Stimulated activated CD8-positive, alpha-beta memory T cell treated with anti-CD3 and anti-CD28 coated beads, Interleukin-7, amount 100 ng/mL, for 24 hours (primary cell): ENCODE results near the gene NRXN3.
"Not testable (repeated sequence)": the region's sequence is repeated elsewhere in the genome, so short reads cannot be mapped to it uniquely, and the experiment has no call there.

Source experiments
- DNase-seq: peaks from one replicate; pipeline ENCODE4 v3.0.0-alpha.2; 2020; ENCODE audit warnings: low read depth

Gene NRXN3

DNA sequence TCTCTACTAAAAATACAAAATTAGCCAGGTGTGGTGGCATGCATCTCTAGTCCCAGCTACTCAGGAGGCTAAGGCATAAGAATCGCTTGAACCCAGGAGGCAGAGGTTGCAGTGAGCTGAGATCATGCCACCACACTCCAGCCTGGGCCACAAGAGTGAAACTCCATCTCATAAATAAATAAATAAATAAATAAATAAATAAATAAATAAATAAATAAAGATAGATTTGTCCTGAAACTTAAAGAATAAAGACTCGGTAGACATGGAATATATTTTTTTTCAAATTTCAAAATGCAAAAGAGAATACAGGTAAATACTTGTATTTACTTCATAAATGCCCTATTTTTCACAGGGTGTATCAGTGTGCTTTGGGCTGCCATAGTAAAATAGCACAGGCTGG lies 317.4 kb downstream of the NRXN3 start:
- DNase-seq = not testable (repeated sequence)

DNA sequence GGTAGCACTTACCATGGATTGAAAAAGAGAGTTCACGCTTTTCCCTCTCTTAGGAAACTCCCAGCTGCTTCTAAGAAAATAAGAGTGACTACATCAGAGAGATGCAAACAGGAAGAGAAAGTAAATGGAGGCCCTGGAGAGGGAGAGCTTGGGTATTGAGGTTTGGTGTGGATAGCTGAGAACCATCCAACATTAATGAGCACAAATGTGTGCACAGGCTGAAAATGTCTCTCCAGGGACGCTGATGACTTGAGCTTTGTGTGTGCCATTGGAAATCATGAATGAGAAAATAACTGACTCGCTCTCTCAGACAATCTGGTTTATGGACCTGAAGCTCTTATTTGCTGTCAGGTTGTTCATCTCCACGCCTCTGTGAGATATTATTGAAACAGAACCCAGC lies 318.8 kb downstream of the NRXN3 start:
- DNase-seq = no peak

- no peak for DNase-seq
Measured at GRCh38 chr14:78491048-78491447, 320.9 kb downstream of the NRXN3 start.

DNA sequence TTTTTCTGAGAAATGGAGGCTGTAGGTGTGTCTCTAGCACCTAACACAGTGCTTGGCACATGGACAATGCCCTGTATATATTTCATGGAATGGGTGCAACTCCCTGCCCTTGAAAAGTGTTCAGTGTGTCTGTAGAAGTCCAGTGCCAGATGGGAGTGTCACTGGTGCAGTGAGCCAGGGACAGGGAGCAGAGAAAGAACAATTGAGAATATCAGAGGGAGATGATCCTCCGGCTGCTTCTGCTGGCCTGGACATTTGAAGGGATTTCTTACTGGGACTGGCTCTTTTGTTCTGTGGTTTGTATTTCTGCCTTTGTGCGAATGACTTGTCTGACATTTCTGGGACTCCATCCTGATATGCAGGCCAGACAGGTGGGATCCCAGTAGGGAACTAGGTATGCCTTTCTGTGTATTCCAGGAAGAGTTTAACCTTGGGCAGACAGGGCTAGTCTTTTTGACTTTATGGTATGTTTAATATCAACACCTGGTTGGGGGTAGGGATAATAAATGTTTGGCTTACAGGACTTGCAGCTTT lies 328.0 kb downstream of the NRXN3 start:
- DNase-seq = no peak

- DNase-seq = no peak
Measured at GRCh38 chr14:78501909-78502308, 331.7 kb downstream of the NRXN3 start.

DNA sequence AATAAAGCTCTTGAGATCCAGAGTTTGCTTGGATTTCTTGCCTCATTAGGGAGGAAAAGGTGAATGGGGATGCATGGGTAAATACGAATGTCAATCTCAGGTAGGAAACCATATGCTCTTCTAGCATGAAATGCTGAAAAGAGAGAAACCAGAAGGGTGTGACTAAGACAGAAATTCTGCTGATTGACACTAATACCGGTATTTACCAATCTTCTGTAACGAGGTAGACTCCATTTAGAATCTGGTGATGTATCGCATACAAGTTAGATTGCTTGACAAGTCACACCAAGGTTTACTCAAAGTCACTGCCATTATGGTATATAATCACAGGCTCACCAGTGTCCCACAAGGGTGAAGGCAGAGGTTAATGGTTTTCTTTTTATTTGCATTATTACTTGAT lies 337.9 kb downstream of the NRXN3 start:
- no peak for DNase-seq

DNA sequence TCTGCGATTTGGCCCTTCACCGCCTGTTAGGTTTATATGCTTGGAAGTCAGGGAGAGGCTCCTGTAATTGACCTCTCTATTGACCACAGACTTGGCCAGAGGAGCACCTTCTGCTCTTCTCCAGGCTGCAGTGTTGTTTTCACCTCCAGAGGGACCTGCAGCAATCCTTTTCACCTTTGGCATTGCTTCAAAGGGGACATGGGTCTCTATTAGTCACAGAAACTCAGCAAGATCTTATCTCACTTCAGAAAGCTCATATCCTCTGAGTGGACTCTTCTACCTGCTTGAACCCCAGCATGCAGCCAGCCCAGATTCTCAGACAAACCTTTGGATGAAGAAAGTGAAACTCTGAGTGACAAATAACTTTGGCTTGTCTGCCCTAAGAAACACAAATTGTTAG lies 339.3 kb downstream of the NRXN3 start:
- no peak for DNase-seq

DNA sequence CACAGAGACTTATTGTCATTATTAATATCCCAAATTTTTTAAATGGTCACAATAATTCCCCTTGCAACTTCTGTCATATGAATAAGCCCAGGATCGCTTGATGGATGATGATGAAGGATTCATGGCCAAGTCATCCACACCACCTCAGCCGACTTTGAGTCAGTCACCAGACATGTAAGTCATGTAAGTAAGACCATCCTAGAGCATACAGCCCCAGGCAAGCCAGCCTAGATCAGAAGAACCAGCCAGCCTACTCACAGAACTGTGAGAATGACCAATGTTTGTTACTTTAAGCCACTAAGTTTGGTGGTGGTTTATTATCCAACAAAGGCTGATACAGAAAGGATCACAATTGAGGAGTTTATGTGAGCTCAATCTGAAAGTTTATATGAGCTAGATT lies 341.8 kb downstream of the NRXN3 start:
- DNase-seq = no peak

DNA sequence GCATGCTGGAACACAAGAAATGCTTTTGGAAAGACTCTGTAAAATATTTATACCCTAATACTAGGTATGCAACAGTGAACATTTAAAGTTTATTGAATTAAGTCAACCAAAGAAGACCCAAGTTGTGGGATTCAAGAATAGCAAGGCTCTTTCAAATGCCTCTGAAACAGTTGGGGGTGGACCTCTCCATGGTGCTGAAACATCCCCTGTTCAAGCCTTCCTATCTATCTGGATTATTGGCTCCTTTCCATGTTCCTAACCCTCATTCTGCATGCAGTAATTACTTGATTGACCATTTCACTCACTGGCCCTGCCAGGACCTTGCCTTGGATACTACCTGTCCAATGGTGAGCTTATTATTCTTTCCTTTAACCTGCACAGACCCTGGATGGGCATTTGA lies 349.7 kb downstream of the NRXN3 start:
- no peak for DNase-seq

DNA sequence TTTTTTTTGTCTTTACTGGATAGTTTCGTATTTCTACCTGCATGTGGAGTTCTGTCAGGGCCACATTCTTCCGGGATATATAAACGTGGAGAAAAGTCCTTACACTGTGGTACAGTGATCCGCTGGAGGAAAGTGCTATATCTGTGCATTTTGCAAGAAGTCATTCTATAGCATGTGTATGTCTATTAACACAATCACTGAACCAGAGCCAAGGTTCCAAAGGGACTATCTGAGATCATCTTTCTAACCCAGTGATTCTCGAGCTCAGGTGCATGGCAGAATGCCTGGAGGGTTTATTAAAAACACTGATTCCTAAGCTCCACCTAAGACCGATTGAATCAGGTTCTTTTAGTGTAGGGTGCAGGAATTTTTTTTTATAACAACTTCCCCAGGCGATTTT lies 354.0 kb downstream of the NRXN3 start:
- no peak for DNase-seq

GRCh38 chr14:78524766-78525165 lies 354.6 kb downstream of the NRXN3 start:
- DNase-seq = no peak

DNA sequence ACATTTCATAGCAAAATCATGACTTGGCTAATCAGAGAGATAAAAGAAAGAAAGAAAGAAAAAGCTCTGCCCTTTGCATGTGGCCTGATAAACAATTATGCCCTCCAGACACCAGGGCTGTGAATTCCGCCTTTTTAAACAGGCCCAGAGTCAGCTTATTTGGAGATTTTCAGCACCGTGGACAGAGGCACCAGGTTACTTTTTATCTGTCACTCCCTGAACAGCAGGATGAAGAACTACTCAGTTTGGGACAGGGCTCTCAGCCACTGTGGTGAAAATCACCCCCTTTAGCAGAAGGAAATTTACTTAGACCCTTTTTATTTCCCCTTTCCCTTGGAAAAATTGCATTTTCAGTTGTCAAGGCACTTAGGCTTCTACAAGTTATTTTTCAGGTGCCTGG lies 359.9 kb downstream of the NRXN3 start:
- no peak for DNase-seq

DNA sequence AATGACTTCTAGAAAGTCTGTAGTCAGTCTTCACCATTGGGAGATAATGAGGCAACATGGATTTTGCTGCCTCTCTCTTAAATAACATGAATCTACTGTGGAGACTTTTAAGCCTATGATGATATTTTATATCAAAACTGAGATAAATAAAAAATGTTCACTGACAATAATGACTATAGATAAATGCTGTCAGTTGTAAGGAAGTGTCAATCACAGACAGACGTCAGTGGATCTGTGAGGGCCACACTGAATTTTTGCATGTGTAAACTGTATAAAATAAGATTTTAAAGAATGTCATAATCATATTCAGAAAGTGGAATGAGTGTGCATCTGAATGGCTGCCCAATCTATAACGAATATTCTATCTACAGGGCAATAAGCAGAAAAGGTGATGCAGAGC lies 364.0 kb downstream of the NRXN3 start:
- DNase-seq = no peak

DNA sequence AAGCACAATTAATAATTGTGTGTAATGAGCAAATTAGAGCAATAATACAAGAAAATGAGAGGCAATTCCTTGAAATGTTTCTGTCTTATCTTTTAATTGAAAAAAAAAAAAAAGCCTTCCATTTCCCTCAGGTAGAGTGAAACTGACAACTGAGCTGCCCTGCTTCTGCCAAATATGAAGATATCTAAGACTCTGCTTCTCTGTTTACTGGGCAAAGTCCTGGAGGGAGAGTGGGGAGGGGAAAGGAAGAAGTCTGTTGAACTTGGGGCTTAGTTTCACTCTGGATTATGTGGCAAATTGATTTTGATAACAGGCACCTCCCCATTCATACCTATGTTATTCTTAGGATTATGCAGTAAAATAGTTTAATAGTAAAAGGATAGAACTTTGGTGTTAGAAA lies 364.9 kb downstream of the NRXN3 start:
- no peak for DNase-seq

DNA sequence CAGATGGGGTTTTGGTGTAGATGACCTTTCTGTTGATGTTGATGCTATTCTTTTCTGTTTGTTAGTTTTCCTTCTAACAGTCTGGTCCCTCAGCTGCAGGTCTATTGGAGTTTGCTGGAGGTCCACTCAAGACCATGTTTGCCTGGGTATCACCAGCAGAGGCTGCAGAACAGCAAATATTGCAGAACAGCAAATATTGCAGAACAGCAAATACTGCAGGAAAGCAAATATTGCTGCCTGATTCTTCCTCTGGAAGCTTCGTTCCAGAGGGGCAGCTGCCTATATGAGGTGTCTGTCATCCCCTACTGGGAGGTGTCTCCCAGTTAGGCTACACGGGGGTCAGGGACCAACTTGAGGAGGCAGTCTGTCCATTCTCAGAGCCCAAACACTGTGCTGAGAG lies 371.6 kb downstream of the NRXN3 start:
- not testable (repeated sequence) for DNase-seq

- no peak for DNase-seq
Measured at GRCh38 chr14:78543433-78543832, 373.3 kb downstream of the NRXN3 start.

- no peak for DNase-seq
Measured at GRCh38 chr14:78561074-78561473, 390.9 kb downstream of the NRXN3 start.

- DNase-seq = peak; percentile 36
Measured at GRCh38 chr14:78566026-78566858, 396.1 kb downstream of the NRXN3 start.

GRCh38 chr14:78566859-78567172 lies 396.6 kb downstream of the NRXN3 start:
- DNase-seq = no peak

GRCh38 chr14:78567343-78567742 lies 397.2 kb downstream of the NRXN3 start:
- DNase-seq = no peak

DNA sequence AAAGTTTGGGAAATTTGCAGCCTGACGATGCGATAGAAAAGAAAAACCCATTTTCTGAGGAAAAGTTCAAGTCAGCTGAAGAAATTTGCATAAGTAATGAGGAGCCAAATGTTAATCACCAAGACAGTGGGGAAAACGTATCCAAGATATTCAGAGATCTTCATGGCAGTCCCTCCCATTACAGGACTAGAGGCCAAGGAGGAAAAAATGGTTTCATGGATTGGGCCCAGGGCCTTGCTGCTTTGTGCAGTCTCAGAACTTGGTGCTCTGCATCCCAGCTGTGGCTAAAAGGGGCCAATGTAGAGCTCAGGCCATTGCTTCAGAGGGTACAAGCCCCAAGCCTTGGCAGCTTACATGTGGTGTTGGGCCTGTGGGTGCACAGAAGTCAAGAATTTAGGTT lies 403.6 kb downstream of the NRXN3 start:
- not testable (repeated sequence) for DNase-seq

DNA sequence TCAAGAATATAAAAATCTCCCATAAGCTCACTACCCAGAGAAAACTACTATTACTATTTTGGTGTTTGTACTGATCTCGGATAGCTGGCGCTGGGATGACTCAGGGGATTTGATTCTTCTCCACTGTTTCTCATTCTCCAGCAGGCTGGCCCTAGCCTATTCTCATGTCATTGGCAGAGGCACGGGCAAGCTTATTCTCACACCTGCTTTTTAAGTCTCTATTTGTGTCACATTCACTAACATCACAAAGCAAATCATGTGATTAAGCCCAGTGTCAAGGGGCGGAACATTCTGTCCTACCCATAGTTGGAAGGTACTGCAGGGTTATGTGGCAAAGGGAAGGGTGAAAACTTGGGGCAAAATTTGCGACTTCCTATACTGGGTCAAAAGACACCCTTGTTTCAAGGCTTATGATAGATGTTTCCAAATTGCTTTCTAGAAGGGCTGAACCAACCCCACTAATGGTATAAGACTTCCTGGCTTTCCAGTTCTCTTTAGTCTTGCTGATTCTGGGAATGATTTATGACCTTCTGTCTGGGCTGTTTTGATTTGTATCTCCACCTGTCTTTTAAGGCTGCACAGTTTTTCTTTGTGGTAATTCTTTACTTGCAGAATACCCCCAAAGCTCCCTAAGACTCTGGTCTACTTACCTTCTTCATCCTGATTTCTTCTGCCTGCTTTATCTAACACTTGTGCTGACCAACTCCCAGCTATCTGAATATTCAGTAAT lies 406.4 kb downstream of the NRXN3 start:
- no peak for DNase-seq

DNA sequence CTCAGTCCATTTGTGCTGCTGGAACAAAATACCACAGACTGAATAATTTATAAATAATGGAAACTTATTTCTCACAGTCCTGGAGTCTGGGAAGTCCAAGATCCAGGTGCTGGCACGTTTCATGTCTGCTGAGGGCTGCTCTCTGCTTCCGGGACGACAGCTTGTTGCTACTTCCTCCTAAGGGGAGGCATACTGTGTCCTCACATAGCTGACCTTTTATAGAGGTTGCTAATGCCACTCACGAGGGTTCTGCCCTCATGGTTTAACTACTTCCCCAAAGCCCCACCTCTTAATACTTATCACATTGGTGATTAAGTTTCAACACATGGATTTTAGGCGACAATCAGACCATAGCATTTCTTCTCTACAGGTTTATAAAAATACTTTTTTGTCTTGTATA lies 411.1 kb downstream of the NRXN3 start:
- DNase-seq = no peak

- DNase-seq = no peak
Measured at GRCh38 chr14:78586681-78587080, 416.5 kb downstream of the NRXN3 start.
